SK-N-MC (cell line): Measurements from ENCODE around the gene GCKR.

Experiments used
- DNase-seq: peaks from one replicate; pipeline ENCODE4 v3.0.0-alpha.2; 2011; ENCODE audit warnings: low read depth, low spot score
- H3K27ac ChIP-seq: fragments of 200-600 bp; sonication (generic); 2 replicates; pipeline ENCODE4 v1.5.1; 2016; ENCODE audit warnings: mixed run types
- H3K36me3 ChIP-seq: fragments of 200-600 bp; sonication (generic); 2 replicates; pipeline ENCODE4 v1.6.1; 2017; ENCODE audit warnings: antibody characterized with exemption, low read length, mixed read lengths; ENCODE audit not compliant: insufficient read depth
- H3K4me3 ChIP-seq: fragments of 200-600 bp; sonication (generic); 2 replicates; pipeline ENCODE4 v1.5.1; 2016
- H3K9ac ChIP-seq: fragments of 200-600 bp; sonication (generic); 2 replicates; pipeline ENCODE4 v1.8.0; 2017; ENCODE audit warnings: mixed run types, mixed read lengths; ENCODE audit not compliant: insufficient read length
- H3K9me3 ChIP-seq: fragments of 200-600 bp; sonication (generic); 2 replicates; pipeline ENCODE4 v1.6.1; 2017; ENCODE audit warnings: low read depth, mild to moderate bottlenecking, antibody characterized with exemption, low read length, moderate library complexity, mixed read lengths
- EZH2 ChIP-seq: fragments of 200-600 bp; sonication (generic); IDR thresholded peaks from one replicate; pipeline ENCODE4 v1.6.1; 2017; ENCODE audit warnings: antibody characterized with exemption
- FOXP2 ChIP-seq: optimal IDR thresholded peaks from 2 replicates; pipeline ENCODE3; 2011; ENCODE audit warnings: mild to moderate bottlenecking, moderate library complexity; ENCODE audit not compliant: insufficient read depth; ENCODE audit errors: extremely low read length, control extremely low read depth
- POLR2AphosphoS5 ChIP-seq: IDR thresholded peaks from 2 replicates; pipeline ENCODE4 v1.6.1; 2012; ENCODE audit warnings: mild to moderate bottlenecking, low read depth, low read length, borderline replicate concordance

The GCKR gene

DNA sequence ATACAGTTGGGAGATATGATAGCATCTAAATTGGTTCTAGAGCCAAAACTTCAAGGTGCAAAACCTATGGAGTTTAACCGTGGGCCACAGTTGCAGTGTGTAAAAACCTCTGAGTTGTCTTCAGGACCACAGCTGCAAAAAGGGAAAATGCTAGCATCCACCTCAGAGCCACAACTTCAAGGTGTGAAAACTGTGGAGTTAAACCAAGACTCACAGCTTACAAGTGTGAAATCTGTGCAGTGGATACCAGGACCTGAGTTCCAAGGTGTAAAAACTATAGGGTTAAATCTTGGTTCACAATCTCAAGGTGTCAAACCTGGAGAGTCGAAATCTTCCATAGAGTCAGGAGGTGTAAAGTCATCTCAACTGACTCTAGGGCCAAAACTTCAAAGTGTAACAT lies 75.8 kb downstream of the GCKR start:
- Histone ChIP-seq H3K27ac (no peak overlapping the region), H3K4me3 (no peak overlapping the region), H3K36me3 (no peaks in the 10 kb centered on the region), H3K9me3 (no peaks in the 10 kb centered on the region), H3K9ac (no peak overlapping the region)
- no peak for DNase-seq
- no peak for TF ChIP-seq FOXP2
- no peak for TF ChIP-seq EZH2
- no peak for TF ChIP-seq POLR2AphosphoS5

DNA sequence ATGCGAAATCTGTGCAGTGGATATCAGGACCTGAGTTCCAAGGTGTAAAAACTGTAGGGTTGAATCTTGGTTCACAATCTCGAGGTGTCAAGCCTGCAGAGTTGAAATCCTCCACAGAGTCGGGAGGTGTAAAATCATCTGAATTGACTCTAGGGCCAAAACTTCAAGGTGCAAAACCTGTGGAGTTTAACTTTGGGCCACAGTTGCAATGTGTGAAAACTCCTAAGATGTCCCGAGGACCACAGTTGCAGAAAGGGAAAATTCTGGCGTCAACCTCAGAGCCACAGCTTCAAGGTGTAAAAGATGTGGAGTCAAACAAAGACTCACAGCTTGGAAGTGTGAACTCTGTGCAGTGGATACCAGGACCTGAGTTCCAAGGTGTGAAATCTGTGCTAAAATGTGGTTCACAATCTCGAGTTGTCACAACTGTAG lies 76.4 kb downstream of the GCKR start:
- Histone ChIP-seq H3K36me3 (no peaks in the 10 kb centered on the region), H3K27ac (no peak overlapping the region), H3K4me3 (no peak overlapping the region), H3K9ac (no peak overlapping the region), H3K9me3 (no peaks in the 10 kb centered on the region)
- TF ChIP-seq EZH2 (no peak), FOXP2 (no peak), POLR2AphosphoS5 (no peak)
- DNase-seq: no peak
